Stimulated activated CD4-positive, alpha-beta T cell treated with anti-CD3 and anti-CD28 coated beads, Interleukin-12 subunit alpha, Interleukin-12 subunit beta, amount 100 ng/mL, for 24 hours (primary cell): Measurements from ENCODE around the gene FBXO5.

Experiments
- DNase-seq, 2 experiments: peaks; one replicate each; pipeline ENCODE4 v3.0.0-alpha.2; 2020; ENCODE audit warnings: low read depth in 2 of 2

The FBXO5 gene

GRCh38 chr6:152948150-152948768 lies 34.6 kb downstream of the FBXO5 start:
- DNase-seq: no peak

GRCh38 chr6:152946995-152947394 lies 35.8 kb downstream of the FBXO5 start:
- DNase-seq: no peak

- no peak for DNase-seq
Measured at GRCh38 chr6:152946484-152946883, 36.4 kb downstream of the FBXO5 start.

- no peak for DNase-seq
Measured at GRCh38 chr6:152943260-152943897, 39.5 kb downstream of the FBXO5 start.

- no peak for DNase-seq
Measured at GRCh38 chr6:152942319-152942869, 40.4 kb downstream of the FBXO5 start.

DNA sequence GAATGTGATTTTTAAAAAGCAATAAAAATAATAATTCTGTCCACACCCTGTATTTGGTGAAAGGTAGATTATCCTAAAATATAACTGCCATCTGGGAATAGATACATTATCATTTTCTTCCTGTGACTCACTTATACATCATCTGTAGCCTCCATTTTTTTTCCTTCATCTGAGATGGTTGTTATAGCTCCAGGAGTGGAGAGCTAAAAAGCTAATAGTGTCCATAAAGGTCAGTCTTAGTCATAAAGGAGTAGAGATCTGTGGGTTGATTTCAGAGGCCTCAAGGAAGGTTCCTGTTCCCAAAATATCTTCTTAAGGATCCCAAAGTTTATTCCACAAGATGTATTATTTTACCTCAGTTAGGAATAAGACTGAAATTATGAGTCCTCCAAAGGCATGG lies 41.1 kb downstream of the FBXO5 start:
- DNase-seq: no peak

GRCh38 chr6:152932865-152933264 lies 50.0 kb downstream of the FBXO5 start:
- DNase-seq: no peak

DNA sequence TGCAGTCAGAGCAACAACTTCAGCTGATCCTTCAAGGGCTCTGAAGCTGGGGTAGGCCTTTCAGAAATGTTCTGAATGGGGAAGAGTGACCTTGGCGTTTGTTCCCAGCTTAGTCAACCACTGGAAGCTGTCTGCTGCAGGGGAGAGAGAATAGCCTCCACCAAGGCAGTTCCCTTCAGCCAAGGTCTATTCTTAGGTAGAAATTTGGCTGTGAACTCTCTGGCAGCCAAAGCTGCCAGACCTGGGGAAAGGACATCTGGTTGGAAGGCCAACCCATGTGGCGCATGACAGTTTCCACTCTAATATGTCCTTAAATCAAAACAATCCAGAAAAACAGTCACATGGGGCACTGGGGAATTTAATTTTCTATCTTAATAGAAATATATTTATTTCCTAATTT lies 60.1 kb downstream of the FBXO5 start:
- no peak for DNase-seq
